Embryonic facial prominence (tissue), 1 donor: ENCODE data around the gene MYL6.
A peak's percentile ranks its signal among the peaks of the same experiment; 100 is the strongest.
"Not testable (repeated sequence)": the region's sequence is repeated elsewhere in the genome, so short reads cannot be mapped to it uniquely, and the experiment has no call there.

Source experiments
- DNase-seq: peaks from one replicate; pipeline ENCODE4 v3.0.0-alpha.2; 2016; ENCODE audit errors: extremely low spot score

The MYL6 gene

GRCh38 chr12:56156464-56157200 is 1.5 kb upstream of the MYL6 start:
- DNase-seq: not testable (repeated sequence)

GRCh38 chr12:56157201-56158028 is 744 bp upstream of the MYL6 start:
- DNase-seq: peak; percentile 85

- DNase-seq: no peak
These were observed 835 bp downstream of the MYL6 start for GRCh38 chr12:56158926-56159461.

- DNase-seq: no peak
These were observed 1.5 kb downstream of the MYL6 start for GRCh38 chr12:56159482-56160192.

GRCh38 chr12:56160193-56160763 is 2.1 kb downstream of the MYL6 start:
- no peak for DNase-seq

GRCh38 chr12:56160894-56161689 is 2.9 kb downstream of the MYL6 start:
- no peak for DNase-seq

GRCh38 chr12:56161690-56162351 is 3.7 kb downstream of the MYL6 start:
- DNase-seq: no peak

GRCh38 chr12:56162468-56163290 is 4.5 kb downstream of the MYL6 start:
- no peak for DNase-seq

- DNase-seq: no peak
These were observed 5.6 kb downstream of the MYL6 start for GRCh38 chr12:56163533-56164344.

GRCh38 chr12:56164345-56164729 is 6.2 kb downstream of the MYL6 start:
- no peak for DNase-seq

GRCh38 chr12:56165369-56165768 is 7.2 kb downstream of the MYL6 start:
- no peak for DNase-seq

GRCh38 chr12:56169229-56169759 is 11.1 kb downstream of the MYL6 start:
- no peak for DNase-seq

GRCh38 chr12:56172839-56173238 is 14.7 kb downstream of the MYL6 start:
- DNase-seq: no peak

GRCh38 chr12:56178347-56178746 is 20.2 kb downstream of the MYL6 start:
- DNase-seq: no peak

- no peak for DNase-seq
These were observed 28.8 kb downstream of the MYL6 start for GRCh38 chr12:56186957-56187356.

GRCh38 chr12:56188131-56188777 is 30.1 kb downstream of the MYL6 start:
- DNase-seq: no peak

GRCh38 chr12:56188778-56189098 is 30.6 kb downstream of the MYL6 start:
- DNase-seq: no peak
